Measurements from ENCODE around the gene CSPG4. TPM values are rescaled to one million over a fixed set of nuclear protein-coding genes. Genes with fewer than 3 reads are reported as not detected.
A peak's percentile ranks its signal among the peaks of the same experiment; 100 is the strongest.

CSPG4 gene
- total and polyA plus RNA-seq, 9 of the 15 experiments (the other 6 are each of a cell fraction or from before 2014, with no cell fraction given), result under 0.01 to 0.07 (median 0.04) TPM; not detected in 5

DNA sequence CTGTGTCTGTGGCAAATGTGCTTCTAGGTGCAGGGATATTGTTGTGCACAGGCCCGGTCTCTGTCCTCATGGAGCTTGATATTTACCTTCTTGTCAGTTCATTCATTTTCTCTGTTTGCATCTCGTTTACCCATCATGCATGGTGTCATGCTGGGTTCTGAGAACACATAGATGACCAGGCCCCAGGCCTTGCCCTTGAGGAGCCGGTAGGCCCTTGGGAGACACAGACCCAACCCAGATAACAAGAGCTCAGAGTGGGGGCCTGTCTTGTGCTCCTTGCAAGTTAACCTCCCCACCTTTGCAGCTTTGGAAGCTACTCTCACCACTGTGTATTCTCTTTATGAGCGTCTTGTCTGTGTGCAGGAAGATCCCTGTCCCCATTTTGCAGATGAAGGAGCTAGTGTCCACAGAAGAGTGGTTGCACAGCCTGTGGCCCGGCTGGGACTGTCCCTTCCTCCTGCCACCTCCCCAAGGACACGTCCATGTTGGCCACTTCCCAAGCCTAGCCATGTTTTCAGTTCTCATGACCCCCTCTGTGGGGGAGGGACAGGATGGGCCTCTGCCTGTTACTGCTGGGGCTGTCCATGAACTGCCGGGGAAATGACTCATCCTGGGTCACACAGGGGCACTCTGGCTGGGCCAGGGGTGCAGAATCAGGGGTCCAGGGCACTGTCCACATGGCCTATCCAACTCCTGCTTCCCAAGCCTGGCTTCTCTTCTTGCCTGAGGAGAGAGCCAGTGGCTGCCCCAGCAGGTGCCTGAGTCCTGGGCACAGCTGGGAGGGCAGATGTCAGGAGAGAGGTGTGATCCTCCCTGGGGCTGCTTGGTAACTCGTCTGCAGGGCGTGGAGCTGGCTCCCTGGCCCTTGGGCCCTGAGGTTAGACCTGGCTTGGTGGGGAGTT, 61.5 kb downstream of the CSPG4 start (continued):
- no peak for TF ChIP-seq ASH1L (IDR thresholded peaks at IDR 0.05; ENCODE audit: borderline replicate concordance, low read depth, partially characterized antibody)
- no peak for TF ChIP-seq ZNF197 (CRISPR knock-in tag; IDR thresholded peaks at IDR 0.05; ENCODE audit: low read depth)
- no peak for TF ChIP-seq ZNF780A (CRISPR knock-in tag; IDR thresholded peaks at IDR 0.05)
- TF ChIP-seq HDAC2 (IDR thresholded peaks at IDR 0.05), result peak; percentile 43; the same call in 1 of the 2 replicates
- no peak for TF ChIP-seq FOXJ2 (tag; IDR thresholded peaks at IDR 0.05)
- TF ChIP-seq RCOR1 (IDR thresholded peaks at IDR 0.05; ENCODE audit: borderline replicate concordance in 1 of 2, low read depth in 2 of 2, low read length in 2 of 2), result peak in 1 of 2 experiments; percentile 77; a peak in 1 of 4 replicates
- TF ChIP-seq PHB (CRISPR knock-in tag; IDR thresholded peaks at IDR 0.05), result no peak
- TF ChIP-seq HIVEP1 (CRISPR knock-in tag; IDR thresholded peaks at IDR 0.05), result 0 out of 2 replicates have a peak, but pooled peaks have one; percentile 17
- TF ChIP-seq NEUROD1 (IDR thresholded peaks at IDR 0.05; ENCODE audit: borderline replicate concordance, low read depth, low read length, partially characterized antibody), result peak; percentile 81
- TF ChIP-seq MEF2A (IDR thresholded peaks at IDR 0.05; ENCODE audit: control insufficient read depth, low read depth, low read length), result no peak
- TF ChIP-seq, protein P1, sequence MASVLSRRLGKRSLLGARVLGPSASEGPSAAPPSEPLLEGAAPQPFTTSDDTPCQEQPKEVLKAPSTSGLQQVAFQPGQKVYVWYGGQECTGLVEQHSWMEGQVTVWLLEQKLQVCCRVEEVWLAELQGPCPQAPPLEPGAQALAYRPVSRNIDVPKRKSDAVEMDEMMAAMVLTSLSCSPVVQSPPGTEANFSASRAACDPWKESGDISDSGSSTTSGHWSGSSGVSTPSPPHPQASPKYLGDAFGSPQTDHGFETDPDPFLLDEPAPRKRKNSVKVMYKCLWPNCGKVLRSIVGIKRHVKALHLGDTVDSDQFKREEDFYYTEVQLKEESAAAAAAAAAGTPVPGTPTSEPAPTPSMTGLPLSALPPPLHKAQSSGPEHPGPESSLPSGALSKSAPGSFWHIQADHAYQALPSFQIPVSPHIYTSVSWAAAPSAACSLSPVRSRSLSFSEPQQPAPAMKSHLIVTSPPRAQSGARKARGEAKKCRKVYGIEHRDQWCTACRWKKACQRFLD (CRISPR knock-in tag; IDR thresholded peaks at IDR 0.05), result peak; percentile 88
- no peak for TF ChIP-seq ATF1 (CRISPR knock-in tag; IDR thresholded peaks at IDR 0.05)
- peak; percentile 62; the same call in 1 of the 2 replicates for TF ChIP-seq ATF1 (tag; IDR thresholded peaks at IDR 0.05)
- no peak for TF ChIP-seq RUNX1 (IDR thresholded peaks at IDR 0.05; ENCODE audit: low read depth)
- peak; percentile 96 for TF ChIP-seq SMARCE1 (IDR thresholded peaks at IDR 0.05)
- TF ChIP-seq HNRNPLL (IDR thresholded peaks at IDR 0.05; ENCODE audit: low read depth, low read length, poor library complexity, severe bottlenecking), result no peak
- TF ChIP-seq, protein P2, sequence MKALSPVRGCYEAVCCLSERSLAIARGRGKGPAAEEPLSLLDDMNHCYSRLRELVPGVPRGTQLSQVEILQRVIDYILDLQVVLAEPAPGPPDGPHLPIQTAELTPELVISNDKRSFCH (CRISPR knock-in tag; IDR thresholded peaks at IDR 0.05), result no peak
- TF ChIP-seq, protein P2 (tag; IDR thresholded peaks at IDR 0.05), result peak; percentile 82
- no peak for TF ChIP-seq DACH1 (IDR thresholded peaks at IDR 0.05; ENCODE audit: partially characterized antibody)
- TF ChIP-seq, protein P3, sequence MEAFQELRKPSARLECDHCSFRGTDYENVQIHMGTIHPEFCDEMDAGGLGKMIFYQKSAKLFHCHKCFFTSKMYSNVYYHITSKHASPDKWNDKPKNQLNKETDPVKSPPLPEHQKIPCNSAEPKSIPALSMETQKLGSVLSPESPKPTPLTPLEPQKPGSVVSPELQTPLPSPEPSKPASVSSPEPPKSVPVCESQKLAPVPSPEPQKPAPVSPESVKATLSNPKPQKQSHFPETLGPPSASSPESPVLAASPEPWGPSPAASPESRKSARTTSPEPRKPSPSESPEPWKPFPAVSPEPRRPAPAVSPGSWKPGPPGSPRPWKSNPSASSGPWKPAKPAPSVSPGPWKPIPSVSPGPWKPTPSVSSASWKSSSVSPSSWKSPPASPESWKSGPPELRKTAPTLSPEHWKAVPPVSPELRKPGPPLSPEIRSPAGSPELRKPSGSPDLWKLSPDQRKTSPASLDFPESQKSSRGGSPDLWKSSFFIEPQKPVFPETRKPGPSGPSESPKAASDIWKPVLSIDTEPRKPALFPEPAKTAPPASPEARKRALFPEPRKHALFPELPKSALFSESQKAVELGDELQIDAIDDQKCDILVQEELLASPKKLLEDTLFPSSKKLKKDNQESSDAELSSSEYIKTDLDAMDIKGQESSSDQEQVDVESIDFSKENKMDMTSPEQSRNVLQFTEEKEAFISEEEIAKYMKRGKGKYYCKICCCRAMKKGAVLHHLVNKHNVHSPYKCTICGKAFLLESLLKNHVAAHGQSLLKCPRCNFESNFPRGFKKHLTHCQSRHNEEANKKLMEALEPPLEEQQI (IDR thresholded peaks at IDR 0.05), result no peak
- TF ChIP-seq MCM5 (IDR thresholded peaks at IDR 0.05; ENCODE audit: low read depth), result no peak
- TF ChIP-seq BCOR (IDR thresholded peaks at IDR 0.05), result peak; percentile 75
- no peak for TF ChIP-seq NFXL1 (CRISPR knock-in tag; IDR thresholded peaks at IDR 0.05)
- peak in 1 of 2 experiments; percentile 42; a peak in 1 of 4 replicates for TF ChIP-seq KDM4B (IDR thresholded peaks at IDR 0.05; ENCODE audit: borderline replicate concordance in 2 of 2, low read depth in 1 of 2)
